Neutrophil (primary cell): ENCODE results near the gene MAN1A1.

Experiments used
- H3K27ac ChIP-seq: fragments of 200-600 bp; sonication (generic); 2 replicates; pipeline ENCODE4 v1.5.1; 2016; ENCODE audit warnings: mild to moderate bottlenecking, moderate library complexity
- H3K27me3 ChIP-seq: fragments of 200-600 bp; sonication (generic); 2 replicates; pipeline ENCODE4 v1.6.0; 2016; ENCODE audit warnings: mild to moderate bottlenecking
- H3K36me3 ChIP-seq: fragments of 200-600 bp; sonication (generic); 2 replicates; pipeline ENCODE4 v1.5.1; 2017
- H3K4me1 ChIP-seq, 2 experiments: fragments of 200-600 bp in 1 of 2; sonication (generic) in 1 of 2; 1 replicate in 1 of 2; 2 replicates in 1 of 2; pipeline versions ENCODE4 v1.5.1 to v1.6.1; 2013 to 2016; ENCODE audit warnings: low read depth in 1 of 2, low read length in 1 of 2, mild to moderate bottlenecking in 1 of 2, moderate library complexity in 1 of 2; ENCODE audit not compliant: control insufficient read depth in 1 of 2, insufficient read depth in 1 of 2
- H3K4me3 ChIP-seq, 2 experiments: fragments of 200-600 bp in 1 of 2; sonication (generic) in 1 of 2; 1 replicate in 1 of 2; 2 replicates in 1 of 2; pipeline ENCODE4 v1.5.1; 2013 to 2016; ENCODE audit warnings: low read depth in 1 of 2, low read length in 1 of 2, mild to moderate bottlenecking in 1 of 2, moderate library complexity in 1 of 2
- H3K9me3 ChIP-seq: fragments of 200-600 bp; sonication (generic); 2 replicates; pipeline ENCODE4 v1.5.1; 2016
- TF ChIP-seq, protein P1 (sequence below): fragments of 200-600 bp; sonication (generic); IDR thresholded peaks from 2 replicates; pipeline ENCODE4 v1.5.1; 2016; ENCODE audit warnings: antibody characterized with exemption

Gene MAN1A1

DNA sequence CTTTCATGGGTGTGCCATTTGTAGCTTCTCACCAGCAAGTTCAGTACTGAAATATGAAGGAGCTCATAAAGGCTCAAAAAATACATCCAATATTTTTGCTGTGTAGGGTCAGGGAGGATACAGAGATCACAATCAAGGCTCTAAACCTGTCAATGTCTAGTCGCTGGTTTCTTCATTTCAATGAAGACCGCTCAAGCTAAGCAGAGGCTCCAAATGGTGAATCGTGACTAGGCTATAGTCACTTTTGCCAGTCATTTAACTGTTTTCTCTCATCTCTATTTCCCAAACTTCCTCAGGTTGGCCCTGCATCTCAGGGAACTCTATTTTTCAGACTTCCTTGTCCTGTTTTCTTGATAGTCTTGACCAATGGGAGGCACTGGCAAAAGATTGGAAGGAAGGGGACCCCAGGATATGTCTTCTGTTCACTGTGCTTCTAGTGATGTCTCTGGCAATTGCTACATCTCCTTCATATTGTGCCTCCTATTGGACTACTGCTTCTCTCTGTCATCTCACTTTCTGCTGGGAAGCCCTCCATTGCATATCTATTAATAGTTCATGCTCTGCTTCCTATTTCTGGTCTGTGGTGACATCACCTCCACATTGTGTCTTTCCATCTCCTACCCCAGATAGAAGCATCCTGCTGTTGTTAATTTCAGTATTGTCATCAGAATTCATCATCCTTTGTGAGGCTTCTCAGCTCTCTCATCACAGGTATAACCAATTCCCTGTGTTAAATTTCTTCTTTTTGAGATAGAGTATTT is 183.4 kb downstream of the MAN1A1 start:
- TF ChIP-seq, protein P1, sequence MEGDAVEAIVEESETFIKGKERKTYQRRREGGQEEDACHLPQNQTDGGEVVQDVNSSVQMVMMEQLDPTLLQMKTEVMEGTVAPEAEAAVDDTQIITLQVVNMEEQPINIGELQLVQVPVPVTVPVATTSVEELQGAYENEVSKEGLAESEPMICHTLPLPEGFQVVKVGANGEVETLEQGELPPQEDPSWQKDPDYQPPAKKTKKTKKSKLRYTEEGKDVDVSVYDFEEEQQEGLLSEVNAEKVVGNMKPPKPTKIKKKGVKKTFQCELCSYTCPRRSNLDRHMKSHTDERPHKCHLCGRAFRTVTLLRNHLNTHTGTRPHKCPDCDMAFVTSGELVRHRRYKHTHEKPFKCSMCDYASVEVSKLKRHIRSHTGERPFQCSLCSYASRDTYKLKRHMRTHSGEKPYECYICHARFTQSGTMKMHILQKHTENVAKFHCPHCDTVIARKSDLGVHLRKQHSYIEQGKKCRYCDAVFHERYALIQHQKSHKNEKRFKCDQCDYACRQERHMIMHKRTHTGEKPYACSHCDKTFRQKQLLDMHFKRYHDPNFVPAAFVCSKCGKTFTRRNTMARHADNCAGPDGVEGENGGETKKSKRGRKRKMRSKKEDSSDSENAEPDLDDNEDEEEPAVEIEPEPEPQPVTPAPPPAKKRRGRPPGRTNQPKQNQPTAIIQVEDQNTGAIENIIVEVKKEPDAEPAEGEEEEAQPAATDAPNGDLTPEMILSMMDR: no peak
- H3K9me3 ChIP-seq: no peaks in the 10 kb centered on the region
- H3K27ac ChIP-seq: no peak overlapping the region
- H3K4me3 ChIP-seq: no peak overlapping the region
- no peaks in the 10 kb centered on the region for H3K27me3 ChIP-seq
- no peaks in the 10 kb centered on the region for H3K36me3 ChIP-seq
- peaks cover 0 to 2% of the 10 kb centered on the region in 2 experiments for H3K4me1 ChIP-seq

DNA sequence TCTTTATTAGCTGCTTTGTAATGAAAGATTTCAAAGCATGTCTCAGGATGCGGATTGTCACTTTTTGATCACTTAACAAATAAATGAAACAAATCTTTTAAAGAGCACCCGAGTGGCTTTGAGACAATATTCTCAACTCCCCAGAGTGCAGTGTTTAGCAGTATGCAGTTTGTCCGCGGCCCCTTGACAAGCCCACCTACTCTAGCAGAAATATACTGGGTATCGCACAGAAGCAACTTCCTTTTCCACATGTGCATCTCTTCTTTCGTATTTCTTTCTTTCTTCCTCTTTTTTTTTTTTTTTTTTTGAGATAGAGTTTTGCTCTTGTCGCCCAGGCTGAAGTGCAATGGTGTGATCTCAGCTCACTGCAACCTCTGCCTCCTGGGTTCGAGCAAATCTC is 186.6 kb downstream of the MAN1A1 start:
- H3K27ac ChIP-seq: no peak overlapping the region
- TF ChIP-seq, protein P1: no peak
- H3K36me3 ChIP-seq: no peaks in the 10 kb centered on the region
- H3K27me3 ChIP-seq: peaks cover 3% of the 10 kb centered on the region
- no peaks in the 10 kb centered on the region for H3K9me3 ChIP-seq
- peaks cover 8 to 12% of the 10 kb centered on the region in 2 experiments for H3K4me1 ChIP-seq
- no peak overlapping the region for H3K4me3 ChIP-seq

DNA sequence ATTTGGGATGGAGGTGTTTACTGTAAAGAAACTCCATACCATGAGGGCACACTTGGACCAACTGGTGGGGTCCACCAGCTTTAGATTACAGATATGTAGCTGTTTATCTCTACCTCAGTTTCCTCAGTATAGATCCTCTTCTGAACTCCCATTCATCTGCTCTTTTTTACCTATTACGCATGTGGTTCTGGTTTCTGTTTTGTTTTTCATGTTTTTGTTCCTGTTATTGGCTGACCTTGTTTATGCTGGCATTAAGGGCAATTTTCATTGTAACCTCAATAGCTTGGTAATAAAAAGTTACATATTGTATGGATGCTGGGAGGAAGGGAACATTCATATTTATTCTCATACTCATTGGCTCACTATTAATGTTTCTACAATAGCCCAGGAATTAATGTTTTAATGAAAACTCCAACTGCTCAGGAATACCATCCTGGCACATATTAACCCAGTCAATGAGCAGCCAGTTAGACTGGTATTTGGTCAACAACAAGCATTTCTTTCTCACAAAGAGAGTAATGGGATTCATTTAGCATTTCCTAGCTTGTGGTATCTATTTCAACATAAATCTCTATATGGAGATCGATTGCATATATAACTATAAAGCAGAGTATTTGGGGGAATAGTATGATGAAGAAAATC is 187.3 kb downstream of the MAN1A1 start:
- Histone ChIP-seq H3K4me3 (no peak overlapping the region), H3K27me3 (peaks cover 3% of the 10 kb centered on the region), H3K9me3 (no peaks in the 10 kb centered on the region), H3K27ac (no peak overlapping the region), H3K4me1 (peaks cover 8 to 12% of the 10 kb centered on the region in 2 experiments), H3K36me3 (no peaks in the 10 kb centered on the region)
- TF ChIP-seq, protein P1: no peak

DNA sequence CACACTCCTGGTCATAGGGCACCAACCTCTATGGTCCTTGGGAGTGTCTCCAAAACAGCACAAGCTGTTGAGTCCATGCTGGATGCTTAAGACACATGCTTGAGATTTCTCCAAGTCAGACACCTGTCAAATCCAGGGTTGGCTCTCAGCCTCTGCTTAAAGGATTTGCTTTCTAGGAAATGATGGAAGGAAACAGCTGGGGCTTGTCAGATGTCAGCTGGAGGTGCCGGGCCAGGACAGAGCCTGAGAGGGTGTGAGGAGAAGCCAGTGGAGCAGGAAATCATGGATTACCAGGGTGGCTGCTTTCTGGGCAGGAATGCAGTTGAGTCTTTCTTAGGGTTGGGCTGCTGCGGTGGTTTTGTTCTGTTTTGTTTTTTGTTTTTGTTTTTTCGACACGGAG is 188.1 kb downstream of the MAN1A1 start:
- Histone ChIP-seq H3K27me3 (peaks cover 3% of the 10 kb centered on the region), H3K36me3 (no peaks in the 10 kb centered on the region), H3K4me1 (peaks cover 8 to 12% of the 10 kb centered on the region in 2 experiments), H3K9me3 (no peaks in the 10 kb centered on the region), H3K4me3 (no peak overlapping the region), H3K27ac (no peak overlapping the region)
- TF ChIP-seq, protein P1: no peak

DNA sequence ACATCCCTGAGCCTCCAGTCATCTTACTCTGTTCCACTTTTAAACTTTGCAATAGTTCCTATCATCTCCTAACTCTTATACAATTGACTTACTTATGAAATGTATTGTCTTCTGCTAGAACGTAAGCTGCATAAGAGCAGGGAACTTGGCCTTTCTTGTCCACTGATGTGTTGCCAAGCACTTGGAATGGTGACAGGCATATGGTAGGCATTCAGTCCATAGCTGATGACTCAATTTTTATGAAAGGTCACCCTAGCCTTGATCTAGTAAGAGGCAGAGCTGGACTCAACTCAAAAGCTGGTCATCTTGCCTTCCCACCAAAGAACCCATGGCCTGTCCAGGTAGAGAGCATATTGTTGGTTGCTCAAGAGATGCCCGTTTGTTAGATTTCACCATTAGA is 188.7 kb downstream of the MAN1A1 start:
- H3K4me1 ChIP-seq: peaks cover 8 to 12% of the 10 kb centered on the region in 2 experiments

More for the DNA sequence above, 188.7 kb downstream of the MAN1A1 start:
- no peak overlapping the region for H3K27ac ChIP-seq
- peaks cover 3% of the 10 kb centered on the region for H3K27me3 ChIP-seq
- H3K4me3 ChIP-seq: no peak overlapping the region
- H3K36me3 ChIP-seq: no peaks in the 10 kb centered on the region
- no peaks in the 10 kb centered on the region for H3K9me3 ChIP-seq
- TF ChIP-seq, protein P1: no peak
